ENCODE results near the gene PRND. TPM values are rescaled to one million over a fixed set of nuclear protein-coding genes. Genes with fewer than 3 reads are reported as not detected.

PRND gene
- total RNA-seq, 1 experiment from 2014 or later = 0.04 TPM

GRCh38 chr20:4699216-4699615, 22.5 kb upstream of the PRND start:
- Histone ChIP-seq H3K79me2 (ENCODE audit: insufficient read depth, low read length) (peaks cover 2% of the 10 kb centered on the region; the same call in 1 of the 2 replicates), H2AK5ac (ENCODE audit: insufficient read length, low read length) (no peak overlapping the region), H3K23ac (ENCODE audit: insufficient read length, low read depth, low read length) (no peak overlapping the region), H3K56ac (ENCODE audit: insufficient read length, low read depth, low read length) (no peak overlapping the region), H3K9me3 (ENCODE audit: control insufficient read depth, low read depth, low read length) (no peaks in the 10 kb centered on the region), H3K14ac (ENCODE audit: insufficient read depth, low read length) (no peak overlapping the region), H3K4ac (ENCODE audit: low read depth, low read length) (no peak overlapping the region), H4K5ac (ENCODE audit: insufficient read length, low read depth, low read length) (no peak overlapping the region), H4K8ac (replicated peaks; ENCODE audit: insufficient read length, low read depth, low read length) (no peak overlapping the region), H2BK12ac (ENCODE audit: insufficient read length, low read depth, low read length) (no peak overlapping the region), H2BK15ac (ENCODE audit: low read depth, low read length) (no peak overlapping the region), H2AFZ (ENCODE audit: low read length) (no peak overlapping the region), H2BK120ac (ENCODE audit: low read depth, low read length, poor library complexity, severe bottlenecking) (no peak overlapping the region), H3K27ac (ENCODE audit: insufficient read length, low read depth, low read length) (no peak overlapping the region), H3K18ac (ENCODE audit: insufficient read length, low read depth, low read length) (no peak overlapping the region), H4K20me1 (ENCODE audit: control insufficient read depth, insufficient read depth, insufficient read length) (no peaks in the 10 kb centered on the region), H3T11ph (ENCODE audit: low read length) (no peak overlapping the region), H3K4me1 (ENCODE audit: insufficient read depth, low read length) (peaks cover 18% of the 10 kb centered on the region; the same call in 1 of the 2 replicates), H3K9ac (ENCODE audit: extremely low read depth, insufficient read length, low read length) (no peak overlapping the region), H2BK20ac (ENCODE audit: low read depth, low read length, poor library complexity, severe bottlenecking) (no peak overlapping the region), H3K4me2 (ENCODE audit: insufficient read depth, insufficient read length, low read length) (no peak overlapping the region), H4K91ac (ENCODE audit: insufficient read length, low read depth, low read length) (no peak overlapping the region), H2BK5ac (ENCODE audit: insufficient read length, low read length) (no peak overlapping the region), H3K23me2 (ENCODE audit: insufficient read length, low read depth, low read length, poor library complexity, severe bottlenecking) (no peaks in the 10 kb centered on the region), H3K27me3 (ENCODE audit: insufficient read depth, low read length) (no peaks in the 10 kb centered on the region), H3K79me1 (ENCODE audit: insufficient read depth, low read depth, low read length, poor library complexity, severe bottlenecking) (peaks cover 3% of the 10 kb centered on the region)
- no peak overlapping the region for H3K27ac Mint-ChIP-seq
- no peaks in the 10 kb centered on the region for H3K27me3 Mint-ChIP-seq (ENCODE audit: low read depth)
- peaks cover 28 to 32% of the 10 kb centered on the region in 2 experiments for H3K4me1 Mint-ChIP-seq
- no peak for DNase-seq
- no CpG with 5 or more reads among the region's 9 CpGs for WGBS (ENCODE audit: extremely low coverage, insufficient read length, low lambda C conversion rate)
- peaks cover 0 to 7% (median 7%) of the 10 kb centered on the region in 3 experiments; a peak in 4 of 7 replicates for H3K36me3 Mint-ChIP-seq (ENCODE audit: insufficient read depth in 1 of 3, low read depth in 3 of 3)
- no peak overlapping the region for H3K4me3 Mint-ChIP-seq
- no peak for TF ChIP-seq CTCF (conservative IDR thresholded peaks at IDR 0.05)
- H3K9me3 Mint-ChIP-seq = no peaks in the 10 kb centered on the region
